IMR-90 (cell line): ENCODE measurements around the gene ITGA6. TPM values are rescaled to one million over a fixed set of nuclear protein-coding genes. Genes with fewer than 3 reads are reported as not detected.
"Not testable (repeated sequence)": the region's sequence is repeated elsewhere in the genome, so short reads cannot be mapped to it uniquely, and the experiment has no call there.

ENCODE experiments used
- ATAC-seq: fragments of 200-7000 bp; cut with Tn5 transposase; 2 replicates; pipeline ENCODE4 v1.9.1; 2020; ENCODE audit warnings: low read depth, mild to moderate bottlenecking, moderate library complexity
- BruUV-seq: library from RNA; stranded (reverse); fragments of 400-500 nt; replicated peaks from 2 replicates; lab custom pipeline; 2021; lab: Mats Ljungman, UMichigan
- CTCF ChIA-PET: fragments of 300-600 bp; formaldehyde crosslinking; extraction: SDS; loops from one replicate; lab custom pipeline; 2021; ENCODE audit warnings: antibody characterized with exemption; lab: Yijun Ruan, JAX
- POLR2A ChIA-PET: fragments of 300-600 bp; sonication (Branson Sonifier 250); formaldehyde crosslinking; loops from one replicate; lab custom pipeline; 2022; ENCODE audit warnings: antibody characterized with exemption; ENCODE audit not compliant: unreplicated experiment; lab: Charles Lee
- DNase-seq: peaks from one replicate; pipeline ENCODE4 v3.0.0; 2013
- H2AFZ ChIP-seq: replicated peaks from 2 replicates; pipeline ENCODE3; 2013; ENCODE audit warnings: low read length, mild to moderate bottlenecking; ENCODE audit not compliant: poor library complexity
- H2AK5ac ChIP-seq: 2 replicates; pipeline ENCODE4 v1.6.1; 2013; ENCODE audit warnings: low read depth, low read length, inconsistent platforms
- H2AK9ac ChIP-seq: replicated peaks from 2 replicates; pipeline ENCODE3; 2013; ENCODE audit warnings: mild to moderate bottlenecking, low read depth, low read length, moderate library complexity; ENCODE audit not compliant: poor library complexity
- H2BK120ac ChIP-seq: 2 replicates; pipeline ENCODE4 v1.6.1; 2013; ENCODE audit warnings: low read depth, low read length, inconsistent platforms
- H2BK15ac ChIP-seq: 3 replicates; pipeline ENCODE4 v1.6.1; 2013; ENCODE audit warnings: low read depth, low read length, inconsistent platforms
- H2BK20ac ChIP-seq: 2 replicates; pipeline ENCODE4 v1.6.1; 2013; ENCODE audit warnings: low read depth, mild to moderate bottlenecking, inconsistent platforms, low read length, moderate library complexity
- H2BK5ac ChIP-seq: 2 replicates; pipeline ENCODE4 v1.6.1; 2013; ENCODE audit warnings: mild to moderate bottlenecking, low read depth, low read length, inconsistent platforms; ENCODE audit not compliant: poor library complexity, severe bottlenecking
- H3K14ac ChIP-seq: replicated peaks from 2 replicates; pipeline ENCODE4 v1.6.1; 2013; ENCODE audit warnings: low read depth, low read length, inconsistent platforms
- H3K18ac ChIP-seq: 2 replicates; pipeline ENCODE4 v1.6.1; 2013; ENCODE audit warnings: low read depth, low read length, control low read depth
- H3K23ac ChIP-seq: 2 replicates; pipeline ENCODE4 v1.6.1; 2013; ENCODE audit warnings: low read depth, low read length, inconsistent platforms
- H3K27ac ChIP-seq: 2 replicates; pipeline ENCODE4 v1.5.1; 2013; ENCODE audit warnings: mild to moderate bottlenecking, control low read depth, low read length; ENCODE audit not compliant: insufficient read depth
- H3K27me3 ChIP-seq: 2 replicates; pipeline ENCODE4 v1.6.1; 2013; ENCODE audit warnings: low read length; ENCODE audit not compliant: control insufficient read depth, insufficient read depth
- H3K36me3 ChIP-seq: 2 replicates; pipeline ENCODE4 v1.6.1; 2013; ENCODE audit warnings: low read length, mixed read lengths; ENCODE audit not compliant: control insufficient read depth, insufficient read depth
- H3K4ac ChIP-seq: 2 replicates; pipeline ENCODE4 v1.6.1; 2013; ENCODE audit warnings: low read depth, low read length, inconsistent platforms
- H3K4me1 ChIP-seq: 2 replicates; pipeline ENCODE4 v1.6.1; 2013; ENCODE audit warnings: low read length, mixed read lengths; ENCODE audit not compliant: control insufficient read depth, insufficient read depth
- H3K4me2 ChIP-seq: 2 replicates; pipeline ENCODE4 v1.6.1; 2013; ENCODE audit warnings: low read depth, mild to moderate bottlenecking, control low read depth, low read length, moderate library complexity
- H3K4me3 ChIP-seq: 2 replicates; pipeline ENCODE4 v1.5.1; 2013; ENCODE audit warnings: low read depth, mild to moderate bottlenecking, control low read depth, low read length, moderate library complexity; ENCODE audit not compliant: insufficient read depth
- H3K56ac ChIP-seq: 2 replicates; pipeline ENCODE4 v1.6.1; 2013; ENCODE audit warnings: low read length, inconsistent platforms; ENCODE audit not compliant: insufficient read depth; ENCODE audit errors: extremely low read depth
- H3K79me1 ChIP-seq, 2 experiments: 2 replicates each; pipeline ENCODE4 v1.6.1; 2013; ENCODE audit warnings: low read length in 2 of 2, inconsistent platforms in 1 of 2, low read depth in 1 of 2
- H3K9ac ChIP-seq: 2 replicates; pipeline ENCODE4 v1.6.1; 2013; ENCODE audit warnings: low read depth, low read length, control low read depth
- H3K9me1 ChIP-seq: 2 replicates; pipeline ENCODE4 v1.6.1; 2013; ENCODE audit warnings: low read length, inconsistent platforms; ENCODE audit not compliant: insufficient read depth
- H3K9me3 ChIP-seq: 2 replicates; pipeline ENCODE4 v1.6.1; 2013; ENCODE audit warnings: low read length; ENCODE audit not compliant: control insufficient read depth, insufficient read depth
- H4K20me1 ChIP-seq: 2 replicates; pipeline ENCODE4 v1.6.1; 2013; ENCODE audit warnings: low read length, inconsistent platforms; ENCODE audit not compliant: insufficient read depth
- H4K5ac ChIP-seq: 2 replicates; pipeline ENCODE4 v1.6.1; 2013; ENCODE audit warnings: mild to moderate bottlenecking, low read depth, low read length, control low read depth
- H4K8ac ChIP-seq, 2 experiments: 2 replicates each; pipeline ENCODE4 v1.6.1; 2013; ENCODE audit warnings: low read depth in 2 of 2, low read length in 2 of 2, control low read depth in 1 of 2, inconsistent platforms in 1 of 2
- H4K91ac ChIP-seq: 2 replicates; pipeline ENCODE4 v1.6.1; 2013; ENCODE audit warnings: low read depth, low read length, inconsistent platforms; ENCODE audit not compliant: insufficient read depth
- WGBS, 2 experiments: methylation state at CpG; one replicate each; pipeline versions ENCODE4 v1.1.5 to v1.1.7; 2013; ENCODE audit warnings: missing lambda C conversion rate in 2 of 2; ENCODE audit not compliant: insufficient read length in 1 of 2; ENCODE audit errors: extremely low coverage in 2 of 2; 5-methylcytosine and 5-hydroxymethylcytosine counted together
- dilution Hi-C: fragments of 300-500 bp; cut with HindIII; formaldehyde crosslinking; loops from one replicate; pipeline ENCODE4 v1.14.3; 2018; ENCODE audit warnings: low sequenced_read_pairs; ENCODE audit not compliant: unreplicated experiment
- in situ Hi-C: fragments of 300-500 bp; cut with MboI; formaldehyde crosslinking; loops from 3 replicates; pipeline ENCODE4 v1.14.3; 2019; ENCODE audit warnings: low sequenced_read_pairs, inconsistent platforms, mixed read lengths
- intact Hi-C: fragments of 100-400 bp; cut with micrococcal nuclease; formaldehyde crosslinking; loops from 2 replicates; pipeline ENCODE4 v1.10.0; 2022
- polyA plus RNA-seq, 3 experiments: library from polyadenylated mRNA; depleted of rRNA; stranded (reverse); fragments of >200 nt; gene quantifications; 2 replicates each; pipeline ENCODE4 v1.2.3, GENCODE V29; 2012; ENCODE audit warnings: low replicate concordance in 1 of 3
- total RNA-seq: library from RNA; depleted of rRNA; stranded (reverse); fragments of >200 nt; gene quantifications from 2 replicates; pipeline ENCODE4 v1.2.3, GENCODE V29; 2012

Gene ITGA6
- total and polyA plus RNA-seq, 2 of the 4 experiments (the other 2 are of a cell fraction), result 12.5 to 43.9 TPM

DNA sequence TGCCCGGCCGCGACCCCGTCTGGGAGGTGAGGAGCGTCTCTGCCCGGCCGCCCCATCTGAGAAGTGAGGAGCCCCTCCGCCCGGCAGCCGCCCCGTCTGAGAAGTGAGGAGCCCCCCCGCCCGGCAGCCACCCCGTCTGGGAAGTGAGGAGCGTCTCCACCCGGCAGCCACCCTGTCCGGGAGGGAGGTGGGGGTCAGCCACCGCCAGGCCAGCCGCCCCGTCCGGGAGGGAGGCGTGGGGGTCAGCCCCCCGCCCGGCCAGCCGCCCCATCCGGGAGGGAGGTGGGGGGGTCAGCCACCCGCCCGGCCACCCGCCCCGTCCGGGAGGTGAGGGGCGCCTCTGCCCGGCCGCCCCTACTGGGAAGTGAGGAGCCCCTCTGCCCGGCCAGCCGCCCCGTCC is 110.5 kb downstream of the ITGA6 start:
- H4K8ac ChIP-seq, H3K27me3 ChIP-seq, H3K4me1 ChIP-seq, H3K56ac ChIP-seq, DNase-seq, H3K27ac ChIP-seq, H3K4me2 ChIP-seq, H2BK120ac ChIP-seq, in situ Hi-C loops, H3K18ac ChIP-seq, H2AFZ ChIP-seq, H3K14ac ChIP-seq, intact Hi-C loops, H3K9ac ChIP-seq, H3K23ac ChIP-seq, H3K36me3 ChIP-seq, H2AK5ac ChIP-seq, H3K4me3 ChIP-seq, POLR2A ChIA-PET, H2BK20ac ChIP-seq, H3K4ac ChIP-seq, H2BK15ac ChIP-seq, BruUV-seq, H4K91ac ChIP-seq, H4K5ac ChIP-seq, H2AK9ac ChIP-seq, H3K9me1 ChIP-seq, H4K20me1 ChIP-seq, dilution Hi-C loops, H2BK5ac ChIP-seq, ATAC-seq, H3K79me1 ChIP-seq, CTCF ChIA-PET: not testable (repeated sequence)
- peaks cover 14% of the 10 kb centered on the region for H3K9me3 ChIP-seq
- no CpG with 5 or more reads among the region's 37 CpGs for WGBS, 2 experiments
